WTC11 (cell line): ENCODE results near the gene RAD50. TPM values are rescaled to one million over a fixed set of nuclear protein-coding genes. Genes with fewer than 3 reads are reported as not detected.
"Not testable (repeated sequence)": the region's sequence is repeated elsewhere in the genome, so short reads cannot be mapped to it uniquely, and the experiment has no call there.

Experiments
- ATAC-seq: fragments of 200-7000 bp; cut with Tn5 transposase; 2 replicates; pipeline ENCODE4 v1.10.0; 2021; ENCODE audit warnings: mild to moderate bottlenecking, moderate library complexity
- CTCF ChIA-PET: fragments of 300-600 bp; sonication (Branson Sonifier 250); formaldehyde crosslinking; loops from one replicate; lab custom pipeline; 2021; ENCODE audit warnings: antibody characterized with exemption; lab: Charles Lee
- POLR2A ChIA-PET: fragments of 350-600 bp; sonication (Branson Sonifier 250); formaldehyde crosslinking; loops from one replicate; lab custom pipeline; 2021; ENCODE audit warnings: antibody characterized with exemption; lab: Charles Lee
- DNase-seq: peaks from one replicate; pipeline ENCODE4 v3.0.0; 2021; ENCODE audit warnings: low spot score
- H3K27ac Mint-ChIP-seq: 2 replicates; pipeline ENCODE4 v1.8.0; 2021; ENCODE audit warnings: mixed read lengths
- H3K27me3 Mint-ChIP-seq: 2 replicates; pipeline ENCODE4 v1.8.0; 2021; ENCODE audit warnings: low read depth, mild to moderate bottlenecking, moderate library complexity, mixed read lengths
- H3K36me3 Mint-ChIP-seq: 2 replicates; pipeline ENCODE4 v1.8.0; 2021; ENCODE audit warnings: mixed read lengths
- H3K4me1 Mint-ChIP-seq: 2 replicates; pipeline ENCODE4 v1.8.0; 2022; ENCODE audit warnings: mixed read lengths
- H3K4me3 Mint-ChIP-seq: 2 replicates; pipeline ENCODE4 v1.8.0; 2021; ENCODE audit warnings: mild to moderate bottlenecking, moderate library complexity, mixed read lengths
- H3K9me3 Mint-ChIP-seq: 2 replicates; pipeline ENCODE4 v1.8.0; 2021; ENCODE audit warnings: mixed read lengths
- AFF4 ChIP-seq: sonication (generic); formaldehyde crosslinking; IDR thresholded peaks from 2 replicates; pipeline ENCODE4 v1.8.1; 2023; ENCODE audit warnings: mild to moderate bottlenecking, missing genetic modification reagents, borderline replicate concordance
- ATF3 ChIP-seq: sonication (generic); formaldehyde crosslinking; conservative IDR thresholded peaks from 2 replicates; pipeline ENCODE4 v1.8.1; 2022; ENCODE audit warnings: mild to moderate bottlenecking, missing genetic modification reagents
- E2F1 ChIP-seq: sonication (generic); formaldehyde crosslinking; IDR thresholded peaks from 2 replicates; pipeline ENCODE4 v1.8.0; 2022; ENCODE audit warnings: mild to moderate bottlenecking, missing genetic modification reagents
- E2F5 ChIP-seq: sonication (generic); formaldehyde crosslinking; IDR thresholded peaks from 2 replicates; pipeline ENCODE4 v1.8.1; 2022; ENCODE audit warnings: mild to moderate bottlenecking, moderate library complexity, missing genetic modification reagents
- ELF4 ChIP-seq: sonication (generic); formaldehyde crosslinking; IDR thresholded peaks from 2 replicates; pipeline ENCODE4 v1.8.1; 2022; ENCODE audit warnings: low read depth, mild to moderate bottlenecking, moderate library complexity, missing genetic modification reagents
- EMX1 ChIP-seq: fragments of 250-450 bp; sonication (Bioruptor Pico); IDR thresholded peaks from 2 replicates; pipeline ENCODE4 v1.8.0; 2021; ENCODE audit warnings: mild to moderate bottlenecking
- MXD4 ChIP-seq: fragments of 250-450 bp; sonication (Bioruptor Pico); IDR thresholded peaks from 2 replicates; pipeline ENCODE4 v1.8.0; 2021; ENCODE audit warnings: mild to moderate bottlenecking, moderate library complexity, borderline replicate concordance
- MYBL2 ChIP-seq: sonication (generic); formaldehyde crosslinking; IDR thresholded peaks from 2 replicates; pipeline ENCODE4 v1.8.1; 2023; ENCODE audit warnings: mild to moderate bottlenecking, moderate library complexity, missing genetic modification reagents
- NFATC4 ChIP-seq: fragments of 250-450 bp; sonication (Bioruptor Pico); IDR thresholded peaks from 2 replicates; pipeline ENCODE4 v1.9.0; 2021; ENCODE audit warnings: mild to moderate bottlenecking
- NR3C1 ChIP-seq: sonication (generic); formaldehyde crosslinking; conservative IDR thresholded peaks from 2 replicates; pipeline ENCODE4 v1.8.1; 2023; ENCODE audit warnings: low read depth, mild to moderate bottlenecking, missing genetic modification reagents
- RELA ChIP-seq: sonication (generic); formaldehyde crosslinking; IDR thresholded peaks from 2 replicates; pipeline ENCODE4 v1.8.1; 2022; ENCODE audit warnings: missing genetic modification reagents, mild to moderate bottlenecking, borderline replicate concordance
- RORB ChIP-seq: fragments of 250-450 bp; sonication (Bioruptor Pico); IDR thresholded peaks from 2 replicates; pipeline ENCODE4 v1.9.0; 2021; ENCODE audit warnings: mild to moderate bottlenecking
- SMAD4 ChIP-seq: sonication (generic); formaldehyde crosslinking; IDR thresholded peaks from 2 replicates; pipeline ENCODE4 v1.8.0; 2022; ENCODE audit warnings: mild to moderate bottlenecking, missing genetic modification reagents
- TP53 ChIP-seq: sonication (generic); formaldehyde crosslinking; IDR thresholded peaks from 2 replicates; pipeline ENCODE4 v1.8.1; 2023; ENCODE audit warnings: mild to moderate bottlenecking, missing genetic modification reagents
- ZNF232 ChIP-seq: sonication (generic); formaldehyde crosslinking; IDR thresholded peaks from 2 replicates; pipeline ENCODE4 v1.8.0; 2022; ENCODE audit warnings: mild to moderate bottlenecking, missing genetic modification reagents
- ZNF416 ChIP-seq: fragments of 250-450 bp; sonication (Bioruptor Pico); IDR thresholded peaks from 2 replicates; pipeline ENCODE4 v1.9.0; 2021; ENCODE audit warnings: mild to moderate bottlenecking, inconsistent platforms
- ZSCAN18 ChIP-seq: fragments of 250-450 bp; sonication (Bioruptor Pico); IDR thresholded peaks from 2 replicates; pipeline ENCODE4 v2.1.2; 2022; ENCODE audit warnings: mild to moderate bottlenecking, moderate library complexity
- total RNA-seq: library from RNA; stranded (reverse); gene quantifications from 3 replicates; pipeline ENCODE4 v1.2.3, GENCODE V29; 2021

Gene RAD50
- total RNA-seq, 1 experiment from 2014 or later, result 31.1 TPM

- POLR2A ChIA-PET, CTCF ChIA-PET, ATAC-seq, DNase-seq, H3K27me3 Mint-ChIP-seq: not testable (repeated sequence)
- H3K4me1 Mint-ChIP-seq, result peaks cover 13% of the 10 kb centered on the region
- peaks cover 23% of the 10 kb centered on the region for H3K36me3 Mint-ChIP-seq
- H3K27ac Mint-ChIP-seq, result peak overlapping the region; percentile 76; the same call in 1 of the 2 replicates
- peak overlapping the region; percentile 55 for H3K4me3 Mint-ChIP-seq
- peaks cover 28% of the 10 kb centered on the region for H3K9me3 Mint-ChIP-seq
These were observed 43.0 kb upstream of the RAD50 start for GRCh38 chr5:132513618-132514336.

GRCh38 chr5:132522067-132522466 is 34.7 kb upstream of the RAD50 start:
- ATAC-seq, H3K4me1 Mint-ChIP-seq, H3K27ac Mint-ChIP-seq: not testable (repeated sequence)

GRCh38 chr5:132524877-132525276 is 31.9 kb upstream of the RAD50 start:
- H3K27me3 Mint-ChIP-seq, POLR2A ChIA-PET, DNase-seq, H3K27ac Mint-ChIP-seq, H3K4me1 Mint-ChIP-seq, H3K36me3 Mint-ChIP-seq, ATAC-seq, H3K4me3 Mint-ChIP-seq: not testable (repeated sequence)
- H3K9me3 Mint-ChIP-seq, result peaks cover 17% of the 10 kb centered on the region
- CTCF ChIA-PET, result interaction anchor here (2.7 kb wide), 1 partner anchor 19 kb away, joined by 25 read pairs; no protein-coding TSS in a partner anchor

More at GRCh38 chr5:132522067-132522466, 34.7 kb upstream of the RAD50 start:
- H3K9me3 Mint-ChIP-seq, result peaks cover 17% of the 10 kb centered on the region
- CTCF ChIA-PET, H3K27me3 Mint-ChIP-seq, H3K36me3 Mint-ChIP-seq, POLR2A ChIA-PET, DNase-seq, H3K4me3 Mint-ChIP-seq: not testable (repeated sequence)

GRCh38 chr5:132525299-132525724 is 31.5 kb upstream of the RAD50 start:
- Mint-ChIP-seq H3K36me3 (no peaks in the 10 kb centered on the region), H3K27ac (no peak overlapping the region), H3K27me3 (peaks cover 1% of the 10 kb centered on the region; the same call in 1 of the 2 replicates), H3K9me3 (peaks cover 13% of the 10 kb centered on the region), H3K4me1 (no peaks in the 10 kb centered on the region), H3K4me3 (no peak overlapping the region)
- no peak for TF ChIP-seq RELA (CRISPR knock-in tag)
- no peak for TF ChIP-seq ATF3 (CRISPR knock-in tag)
- no peak for TF ChIP-seq TP53
- TF ChIP-seq ZNF232, result no peak
- TF ChIP-seq E2F5 (CRISPR knock-in tag), result no peak
- TF ChIP-seq MXD4, result no peak
- no peak for TF ChIP-seq AFF4 (CRISPR knock-in tag)
- no peak for TF ChIP-seq RORB
- TF ChIP-seq NFATC4 (CRISPR knock-in tag), result no peak
- TF ChIP-seq EMX1, result no peak
- no peak for TF ChIP-seq E2F1
- TF ChIP-seq ZNF416 (CRISPR knock-in tag), result no peak
- no peak for TF ChIP-seq ELF4
- no peak for TF ChIP-seq NR3C1
- no peak for TF ChIP-seq MYBL2 (CRISPR knock-in tag)
- no peak for TF ChIP-seq SMAD4
- TF ChIP-seq ZSCAN18 (CRISPR knock-in tag), result no peak
- no peak for DNase-seq
- CTCF ChIA-PET, result interaction anchor here (2.7 kb wide), 1 partner anchor 20 kb away, joined by 25 read pairs; no protein-coding TSS in a partner anchor
- POLR2A ChIA-PET, result no interaction called here
- ATAC-seq, result no peak
